ENCODE results near the gene ADAM19.

DNA sequence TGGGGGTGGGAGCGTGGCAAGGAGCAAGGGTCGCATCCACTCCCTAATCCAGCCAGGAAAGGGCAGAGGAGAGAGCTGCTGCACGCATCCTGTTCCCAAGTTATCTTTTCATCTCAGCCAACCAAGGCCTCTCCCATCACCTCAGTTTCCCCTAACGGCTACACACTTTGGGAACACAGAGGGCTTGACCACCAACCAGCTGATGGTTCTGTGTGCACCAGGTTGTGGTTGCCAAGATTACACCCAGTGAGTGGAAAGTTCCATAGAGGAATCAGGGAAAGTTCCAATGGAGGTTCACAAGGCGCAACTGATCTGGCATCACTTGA is 53.9 kb downstream of the ADAM19 start:
- TF ChIP-seq, protein P1, sequence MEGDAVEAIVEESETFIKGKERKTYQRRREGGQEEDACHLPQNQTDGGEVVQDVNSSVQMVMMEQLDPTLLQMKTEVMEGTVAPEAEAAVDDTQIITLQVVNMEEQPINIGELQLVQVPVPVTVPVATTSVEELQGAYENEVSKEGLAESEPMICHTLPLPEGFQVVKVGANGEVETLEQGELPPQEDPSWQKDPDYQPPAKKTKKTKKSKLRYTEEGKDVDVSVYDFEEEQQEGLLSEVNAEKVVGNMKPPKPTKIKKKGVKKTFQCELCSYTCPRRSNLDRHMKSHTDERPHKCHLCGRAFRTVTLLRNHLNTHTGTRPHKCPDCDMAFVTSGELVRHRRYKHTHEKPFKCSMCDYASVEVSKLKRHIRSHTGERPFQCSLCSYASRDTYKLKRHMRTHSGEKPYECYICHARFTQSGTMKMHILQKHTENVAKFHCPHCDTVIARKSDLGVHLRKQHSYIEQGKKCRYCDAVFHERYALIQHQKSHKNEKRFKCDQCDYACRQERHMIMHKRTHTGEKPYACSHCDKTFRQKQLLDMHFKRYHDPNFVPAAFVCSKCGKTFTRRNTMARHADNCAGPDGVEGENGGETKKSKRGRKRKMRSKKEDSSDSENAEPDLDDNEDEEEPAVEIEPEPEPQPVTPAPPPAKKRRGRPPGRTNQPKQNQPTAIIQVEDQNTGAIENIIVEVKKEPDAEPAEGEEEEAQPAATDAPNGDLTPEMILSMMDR (IDR thresholded peaks at IDR 0.05) = no peak
- no peak for TF ChIP-seq POLR2AphosphoS5 (IDR thresholded peaks at IDR 0.05; ENCODE audit: insufficient read depth in 1 of 2, low read depth in 1 of 2)
